Measurements from ENCODE around the gene PTCHD4.

GRCh38 chr6:48067148-48067712 is 43.8 kb downstream of the PTCHD4 start:
- TF ChIP-seq CTCF (conservative IDR thresholded peaks at IDR 0.05 in 1 of 2, IDR thresholded peaks at IDR 0.05 in 1 of 2; ENCODE audit: extremely low read depth in 1 of 2, insufficient read depth in 1 of 2, low read depth in 1 of 2, low read length in 2 of 2) (no peak), EZH2 (IDR thresholded peaks at IDR 0.05; ENCODE audit: borderline replicate concordance, low read length) (no peak)
